Stimulated activated CD8-positive, alpha-beta memory T cell treated with anti-CD3 and anti-CD28 coated beads, Interleukin-4, amount 100 ng/mL, for 24 hours (primary cell): Measurements from ENCODE around the gene MBOAT7.
A peak's percentile ranks its signal among the peaks of the same experiment; 100 is the strongest.
"Not testable (repeated sequence)": the region's sequence is repeated elsewhere in the genome, so short reads cannot be mapped to it uniquely, and the experiment has no call there.

Source experiments
- DNase-seq: peaks from one replicate; pipeline ENCODE4 v3.0.0-alpha.2; 2020; ENCODE audit warnings: low read depth

The MBOAT7 gene

DNA sequence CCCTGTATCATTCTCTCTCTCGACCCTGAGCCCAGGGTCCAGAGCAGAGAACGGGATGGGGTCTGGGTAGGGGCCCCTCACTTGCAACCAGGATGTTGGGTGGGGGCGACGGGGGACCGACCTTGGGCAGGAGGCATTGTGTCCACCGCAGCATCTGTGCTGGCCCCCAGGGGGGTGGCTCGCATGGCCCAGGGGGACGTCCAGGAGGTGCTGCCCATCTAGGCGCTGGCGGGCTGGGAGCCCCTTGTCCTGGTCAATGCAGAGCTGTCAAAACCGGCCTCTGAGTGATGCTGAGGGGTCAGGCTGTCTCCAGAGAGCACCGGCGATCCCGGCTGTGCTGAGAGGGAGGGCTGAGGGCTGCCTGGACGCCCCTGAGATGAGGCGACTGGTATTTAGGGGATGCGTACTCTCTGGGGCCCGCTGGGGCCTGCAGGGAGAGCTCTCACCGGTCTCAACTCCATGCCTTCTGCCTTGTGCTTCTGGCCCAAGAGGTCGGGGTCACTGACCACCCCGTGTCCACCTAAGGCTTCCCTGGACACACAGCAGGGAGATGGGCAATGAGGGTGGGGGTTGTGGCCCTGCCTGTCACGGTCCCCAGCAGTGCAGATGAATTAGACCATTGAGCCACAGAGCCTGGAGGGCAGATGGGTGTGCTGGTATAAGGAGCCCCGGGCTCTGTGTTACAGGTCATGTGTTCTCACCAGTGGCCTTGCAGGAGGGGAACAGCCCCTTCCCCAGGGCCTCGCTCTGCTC lies 19.9 kb upstream of the MBOAT7 start:
- DNase-seq: no peak

DNA sequence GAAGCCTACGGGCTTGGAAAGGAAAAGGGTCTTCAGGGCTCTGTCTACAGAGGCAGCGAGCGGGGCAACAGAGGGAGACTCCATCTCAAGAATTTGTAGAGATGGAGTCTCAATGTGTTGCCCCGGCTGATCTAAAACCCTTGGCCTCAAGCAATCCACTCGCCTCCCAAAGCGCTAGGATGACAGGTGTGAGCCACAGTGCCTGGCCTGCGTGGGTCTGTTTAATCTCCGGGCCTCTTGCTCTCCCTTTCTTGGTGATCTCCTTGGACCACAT lies 19.3 kb upstream of the MBOAT7 start:
- DNase-seq: no peak

DNA sequence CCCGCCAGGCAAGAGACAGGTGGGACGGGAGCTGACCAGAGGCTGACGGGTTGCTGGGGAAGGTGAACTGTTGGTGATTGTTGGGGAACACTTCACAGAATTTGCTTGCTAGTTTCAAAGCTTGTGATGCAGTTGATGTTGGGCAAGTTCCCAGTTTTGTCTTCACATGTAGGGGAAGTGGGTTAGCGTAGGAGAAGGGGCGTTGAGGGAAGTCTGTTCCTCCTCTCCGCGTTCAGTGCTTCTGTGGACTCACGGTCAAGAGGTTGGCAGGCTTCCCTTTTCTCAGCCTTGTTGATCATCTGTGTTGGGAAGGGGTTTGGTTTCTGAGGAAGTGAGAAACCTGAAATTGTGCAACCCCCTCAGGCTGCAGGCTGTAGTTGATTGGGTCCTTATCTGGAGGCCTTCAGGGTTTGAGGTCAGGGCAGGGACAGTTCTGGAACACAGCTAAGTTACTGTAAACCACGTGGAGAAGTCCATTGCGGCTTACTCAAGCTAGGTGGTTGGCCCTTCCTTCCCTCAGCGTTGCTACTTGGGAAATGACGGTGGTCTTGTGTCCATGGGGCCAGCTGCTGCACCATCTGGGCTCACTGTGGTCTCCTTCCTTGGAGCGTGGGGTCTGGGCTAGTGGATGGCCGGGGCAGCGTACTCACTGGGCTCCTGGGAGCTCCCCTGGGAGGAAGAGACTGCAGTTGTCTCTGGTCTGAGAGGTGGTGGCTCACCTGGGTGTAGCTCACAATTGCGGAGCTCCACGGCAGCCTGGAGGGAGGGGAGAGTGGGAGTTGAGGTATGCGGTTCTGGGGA lies 18.8 kb upstream of the MBOAT7 start:
- DNase-seq: no peak

DNA sequence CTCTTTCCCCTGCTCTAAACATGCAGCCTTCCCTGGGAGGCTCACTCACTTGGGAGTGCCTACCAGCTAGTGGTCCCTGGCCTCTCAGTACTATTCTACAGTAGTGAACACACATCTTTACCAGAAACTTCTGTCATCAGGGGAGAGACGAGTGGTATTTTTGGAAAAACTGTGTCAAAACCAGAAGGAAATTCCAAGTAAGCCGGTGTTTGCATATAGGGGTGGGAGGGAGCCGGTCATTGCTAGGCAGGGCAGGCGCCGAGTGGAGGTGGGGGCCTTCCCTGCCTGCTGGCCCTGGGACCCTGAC lies 18.2 kb upstream of the MBOAT7 start:
- DNase-seq: no peak

- DNase-seq: not testable (repeated sequence)
Observed at GRCh38 chr19:54207193-54207592, 17.8 kb upstream of the MBOAT7 start.

- DNase-seq: no peak
Observed at GRCh38 chr19:54206831-54207177, 17.4 kb upstream of the MBOAT7 start.

- DNase-seq: no peak
Observed at GRCh38 chr19:54206030-54206830, 16.9 kb upstream of the MBOAT7 start.

GRCh38 chr19:54204767-54205468 lies 15.5 kb upstream of the MBOAT7 start:
- DNase-seq: no peak

DNA sequence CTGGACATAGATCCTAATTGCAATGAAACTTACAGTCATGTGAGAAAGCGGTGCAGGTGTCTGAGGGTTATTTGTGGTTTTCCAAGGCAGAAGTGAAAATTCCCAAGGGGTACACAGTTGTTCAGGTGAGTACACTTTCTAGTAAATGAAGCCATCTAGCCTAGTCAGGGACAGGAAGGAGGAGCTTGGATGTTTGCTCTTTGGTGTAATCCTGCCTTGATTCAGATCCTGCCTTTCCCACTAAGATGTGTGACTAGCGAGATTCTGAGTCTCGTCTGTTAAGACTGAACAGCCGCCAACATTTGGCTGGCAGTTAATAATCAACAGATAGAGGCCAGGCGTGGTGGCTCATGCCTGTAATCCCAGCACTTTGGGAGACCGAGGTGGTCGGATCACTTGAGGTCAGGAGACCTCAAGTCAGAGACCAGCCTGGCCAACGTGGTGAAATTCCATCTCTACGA lies 13.8 kb upstream of the MBOAT7 start:
- no peak for DNase-seq

DNA sequence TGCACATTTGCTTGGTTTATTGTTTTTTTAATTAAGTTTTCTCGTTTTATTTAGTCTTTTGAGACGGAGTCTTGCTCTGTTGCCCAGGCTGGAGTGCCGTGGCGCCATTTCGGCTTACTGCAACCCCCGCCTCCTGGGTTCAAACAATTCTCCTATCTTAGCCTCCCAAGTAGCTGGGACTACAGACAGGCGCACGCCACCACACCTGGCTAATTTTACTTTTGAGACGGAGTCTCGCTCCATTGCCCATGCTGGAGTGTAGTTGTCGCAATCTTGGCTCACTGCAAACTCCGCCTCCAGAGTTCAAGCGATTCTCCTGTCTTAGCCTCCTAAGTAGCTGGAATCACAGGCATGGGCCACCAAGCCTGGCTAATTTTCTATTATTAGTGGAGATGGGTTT lies 12.6 kb upstream of the MBOAT7 start:
- DNase-seq: no peak

- DNase-seq: no peak
Observed at GRCh38 chr19:54201172-54201701, 11.9 kb upstream of the MBOAT7 start.

- DNase-seq: no peak
Observed at GRCh38 chr19:54199401-54199800, 10.0 kb upstream of the MBOAT7 start.

- DNase-seq: no peak
Observed at GRCh38 chr19:54197121-54197520, 7.7 kb upstream of the MBOAT7 start.

- DNase-seq: no peak
Observed at GRCh38 chr19:54196536-54196935, 7.2 kb upstream of the MBOAT7 start.

- not testable (repeated sequence) for DNase-seq
Observed at GRCh38 chr19:54194463-54194862, 5.1 kb upstream of the MBOAT7 start.

DNA sequence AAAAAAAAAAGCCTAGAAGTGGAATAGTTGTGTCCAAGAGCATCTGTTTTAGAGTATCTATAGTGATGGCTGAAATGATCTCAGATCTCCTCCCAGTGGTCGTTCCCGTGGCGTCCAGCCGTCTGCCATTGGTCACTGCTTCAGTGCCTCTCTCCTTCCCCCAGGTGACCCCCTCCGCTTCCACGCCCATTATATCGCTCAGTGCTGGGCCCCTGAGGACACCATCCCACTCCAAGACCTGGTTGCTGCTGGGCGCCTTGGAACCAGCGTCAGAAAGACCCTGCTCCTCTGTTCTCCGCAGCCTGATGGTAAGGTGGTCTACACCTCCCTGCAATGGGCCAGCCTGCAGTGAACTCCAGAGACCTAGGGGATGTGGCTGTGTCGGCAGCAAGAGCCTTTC lies 3.6 kb upstream of the MBOAT7 start:
- DNase-seq: no peak

- no peak for DNase-seq
Observed at GRCh38 chr19:54191811-54192453, 2.6 kb upstream of the MBOAT7 start.

DNA sequence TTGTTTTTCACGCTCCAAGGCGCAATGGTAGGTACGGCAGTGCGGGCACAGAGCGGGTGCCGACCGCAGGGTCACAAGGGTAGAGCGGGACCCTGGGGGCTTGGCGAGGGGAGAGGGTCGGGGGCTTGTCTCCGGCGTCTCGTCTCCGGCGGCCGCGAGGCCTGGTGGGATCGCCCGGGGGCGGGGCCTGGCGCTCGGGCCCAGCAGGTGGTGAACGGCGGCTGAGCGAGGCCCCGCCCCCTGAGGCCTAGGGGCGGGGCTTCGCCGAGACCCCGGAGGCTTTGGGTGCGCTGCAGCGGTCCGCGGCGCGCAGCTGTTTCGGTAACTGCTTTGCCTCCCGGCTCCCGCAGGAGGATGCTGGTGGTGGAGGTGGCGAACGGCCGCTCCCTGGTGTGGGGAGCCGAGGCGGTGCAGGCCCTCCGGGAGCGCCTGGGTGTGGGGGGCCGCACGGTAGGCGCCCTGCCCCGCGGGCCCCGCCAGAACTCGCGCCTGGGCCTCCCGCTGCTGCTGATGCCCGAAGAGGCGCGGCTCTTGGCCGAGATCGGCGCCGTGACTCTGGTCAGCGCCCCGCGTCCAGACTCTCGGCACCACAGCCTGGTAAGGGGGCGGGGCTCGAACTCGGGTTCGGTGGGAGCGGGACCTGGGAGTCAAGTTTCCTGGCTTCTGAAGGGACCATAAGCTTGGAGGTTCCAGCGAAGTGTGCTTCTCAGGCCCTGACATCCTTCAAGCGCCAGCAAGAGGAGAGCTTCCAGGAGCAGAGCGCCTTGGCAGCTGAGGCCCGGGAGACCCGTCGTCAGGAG lies 1.8 kb upstream of the MBOAT7 start, which contains the start of gene TSEN34:
Gene TSEN34 (plus strand): TSS at position 298 of the 800 bp plus-strand sequence. CDS start 57 bp downstream, at position 355.
- peak; percentile 77 for DNase-seq

DNA sequence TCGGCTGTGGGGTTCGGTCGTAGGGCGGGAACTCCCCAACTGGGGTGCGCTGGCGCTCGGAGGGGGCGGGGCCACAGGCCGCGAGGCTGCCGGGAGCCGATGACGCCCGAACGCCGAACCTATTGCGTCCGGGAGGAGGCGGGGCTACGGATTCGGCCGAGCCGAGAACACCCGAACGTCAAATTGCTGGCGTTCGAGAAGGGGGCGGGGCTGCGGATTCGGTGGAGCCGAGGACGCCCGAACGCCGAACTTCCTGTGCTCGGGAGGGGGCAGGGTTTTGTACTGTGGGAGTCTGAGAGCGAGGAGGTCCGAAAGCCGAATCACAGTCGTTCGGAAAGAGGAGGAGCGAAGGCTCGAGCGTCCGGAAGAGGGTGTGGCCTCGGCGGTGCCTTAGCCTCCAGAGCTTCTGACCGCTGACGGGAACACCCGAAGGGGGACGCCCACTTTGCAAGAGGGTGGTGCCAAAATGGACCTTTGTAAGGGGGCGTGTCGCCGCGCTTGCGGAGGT lies 1.2 kb upstream of the MBOAT7 start:
- peak; percentile 100 for DNase-seq

- DNase-seq: peak; percentile 100
Observed at GRCh38 chr19:54189735-54190502, 539 bp upstream of the MBOAT7 start.
